ENCODE results near the gene CREB3L2.
A peak's percentile ranks its signal among the peaks of the same experiment; 100 is the strongest.

Gene CREB3L2

GRCh38 chr7:137853053-137853452 lies 148.8 kb downstream of the CREB3L2 start:
- H3K4me3 ChIP-seq (ENCODE audit: low read depth, low read length): no peak overlapping the region
- in situ Hi-C loops (cut with HindIII; ENCODE audit: low sequenced_read_pairs): no loop called here
- TF ChIP-seq, protein P1, sequence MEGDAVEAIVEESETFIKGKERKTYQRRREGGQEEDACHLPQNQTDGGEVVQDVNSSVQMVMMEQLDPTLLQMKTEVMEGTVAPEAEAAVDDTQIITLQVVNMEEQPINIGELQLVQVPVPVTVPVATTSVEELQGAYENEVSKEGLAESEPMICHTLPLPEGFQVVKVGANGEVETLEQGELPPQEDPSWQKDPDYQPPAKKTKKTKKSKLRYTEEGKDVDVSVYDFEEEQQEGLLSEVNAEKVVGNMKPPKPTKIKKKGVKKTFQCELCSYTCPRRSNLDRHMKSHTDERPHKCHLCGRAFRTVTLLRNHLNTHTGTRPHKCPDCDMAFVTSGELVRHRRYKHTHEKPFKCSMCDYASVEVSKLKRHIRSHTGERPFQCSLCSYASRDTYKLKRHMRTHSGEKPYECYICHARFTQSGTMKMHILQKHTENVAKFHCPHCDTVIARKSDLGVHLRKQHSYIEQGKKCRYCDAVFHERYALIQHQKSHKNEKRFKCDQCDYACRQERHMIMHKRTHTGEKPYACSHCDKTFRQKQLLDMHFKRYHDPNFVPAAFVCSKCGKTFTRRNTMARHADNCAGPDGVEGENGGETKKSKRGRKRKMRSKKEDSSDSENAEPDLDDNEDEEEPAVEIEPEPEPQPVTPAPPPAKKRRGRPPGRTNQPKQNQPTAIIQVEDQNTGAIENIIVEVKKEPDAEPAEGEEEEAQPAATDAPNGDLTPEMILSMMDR (IDR thresholded peaks at IDR 0.05; ENCODE audit: low read depth, low read length, missing control alignments): no peak
- no peak for DNase-seq (ENCODE audit: low read depth)

DNA sequence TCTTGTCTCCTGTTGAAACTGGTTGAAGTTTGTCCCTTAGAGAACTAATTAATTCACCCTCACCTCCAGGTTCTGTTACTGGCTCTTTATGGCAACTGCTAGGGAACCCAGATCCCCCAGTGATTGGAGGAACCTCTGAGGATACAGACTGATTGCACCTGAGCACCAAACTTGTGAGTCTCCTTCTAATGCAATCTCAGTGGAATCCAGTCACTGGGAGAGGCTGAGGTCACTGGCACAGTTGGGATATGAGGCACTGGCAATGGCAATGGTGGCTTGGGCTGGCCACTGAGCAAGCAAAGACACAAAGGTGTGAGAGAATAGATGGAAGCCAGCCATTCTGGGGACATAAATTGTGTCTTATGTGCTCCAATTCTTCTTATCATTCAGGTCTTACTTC lies 149.8 kb downstream of the CREB3L2 start:
- in situ Hi-C loops (cut with HindIII; ENCODE audit: low sequenced_read_pairs): no loop called here
- TF ChIP-seq, protein P1 (IDR thresholded peaks at IDR 0.05; ENCODE audit: low read depth, low read length, missing control alignments): no peak

GRCh38 chr7:137850972-137851945 lies 150.6 kb downstream of the CREB3L2 start:
- TF ChIP-seq, protein P1 (IDR thresholded peaks at IDR 0.05; ENCODE audit: low read depth, low read length, missing control alignments): no peak
- DNase-seq (ENCODE audit: low read depth): no peak
- no peak overlapping the region for H3K4me3 ChIP-seq (ENCODE audit: low read depth, low read length)
- in situ Hi-C loops (cut with HindIII; ENCODE audit: low sequenced_read_pairs): no loop called here

More for the DNA sequence above, 149.8 kb downstream of the CREB3L2 start:
- DNase-seq (ENCODE audit: low read depth): no peak
- no peak overlapping the region for H3K4me3 ChIP-seq (ENCODE audit: low read depth, low read length)

GRCh38 chr7:137850571-137850970 lies 151.3 kb downstream of the CREB3L2 start:
- in situ Hi-C loops (cut with HindIII; ENCODE audit: low sequenced_read_pairs): no loop called here
- TF ChIP-seq, protein P1 (IDR thresholded peaks at IDR 0.05; ENCODE audit: low read depth, low read length, missing control alignments): no peak
- no peak overlapping the region for H3K4me3 ChIP-seq (ENCODE audit: low read depth, low read length)
- no peak for DNase-seq (ENCODE audit: low read depth)

DNA sequence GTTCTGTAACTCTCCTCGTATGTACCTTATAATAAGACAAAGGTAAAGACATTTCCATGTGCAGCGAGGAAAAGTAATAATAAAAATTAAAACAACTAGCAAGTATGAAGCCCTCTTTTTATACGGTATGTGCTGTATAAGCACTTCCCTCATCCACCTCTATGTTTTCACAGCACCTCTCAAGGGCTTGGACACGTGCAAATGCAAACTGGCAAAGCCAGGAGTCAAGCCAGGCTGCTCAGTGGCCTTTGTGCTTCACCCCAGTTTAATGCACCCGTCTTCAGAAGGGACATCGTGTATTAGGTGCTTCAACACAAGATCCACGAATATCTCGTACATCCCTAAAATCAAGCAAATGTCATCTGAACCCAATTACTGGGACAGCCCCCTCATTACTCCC lies 153.8 kb downstream of the CREB3L2 start:
- no peak overlapping the region for H3K4me3 ChIP-seq (ENCODE audit: low read depth, low read length)
- TF ChIP-seq, protein P1 (IDR thresholded peaks at IDR 0.05; ENCODE audit: low read depth, low read length, missing control alignments): no peak
- DNase-seq (ENCODE audit: low read depth): no peak
- in situ Hi-C loops (cut with HindIII; ENCODE audit: low sequenced_read_pairs): no loop called here

DNA sequence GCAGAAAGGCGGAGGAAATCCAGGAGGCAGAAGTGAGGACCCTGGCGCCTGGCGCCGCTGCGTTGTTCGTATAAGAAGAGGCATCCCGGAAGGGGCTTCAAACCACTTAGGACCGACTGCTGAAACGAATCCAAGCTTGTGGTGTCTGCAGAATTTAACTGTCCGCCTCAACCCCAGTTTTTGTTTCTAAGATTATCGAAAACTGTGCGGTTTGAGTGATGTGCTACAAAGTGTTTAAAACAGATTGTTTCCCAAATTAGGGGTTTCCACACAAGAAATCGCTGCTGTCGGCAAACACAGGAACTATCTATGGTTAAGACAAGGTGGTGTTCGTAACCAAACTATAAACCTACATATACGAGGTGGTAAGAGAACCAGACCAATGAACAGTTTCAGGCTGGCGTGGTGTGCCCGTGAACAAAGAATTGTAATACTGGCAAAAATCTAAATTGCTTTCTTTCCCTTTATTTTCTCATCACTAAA lies 154.3 kb downstream of the CREB3L2 start:
- TF ChIP-seq, protein P1 (IDR thresholded peaks at IDR 0.05; ENCODE audit: low read depth, low read length, missing control alignments): no peak
- H3K4me3 ChIP-seq (ENCODE audit: low read depth, low read length): peak overlapping the region; percentile 48
- DNase-seq (ENCODE audit: low read depth): no peak
- in situ Hi-C loops (cut with HindIII; ENCODE audit: low sequenced_read_pairs): no loop called here
